H1 (cell line): ENCODE results near the gene SLK. TPM values are rescaled to one million over a fixed set of nuclear protein-coding genes. Genes with fewer than 3 reads are reported as not detected.

Experiments
- CTCF ChIA-PET: fragments of 300-600 bp; sonication (Branson Sonifier 250); formaldehyde crosslinking; loops from one replicate; lab custom pipeline; 2021; ENCODE audit not compliant: partially characterized antibody; lab: Charles Lee
- POLR2A ChIA-PET: fragments of 300-600 bp; sonication (Branson Sonifier 250); formaldehyde crosslinking; loops from one replicate; lab custom pipeline; 2021; ENCODE audit warnings: inconsistent platforms; ENCODE audit not compliant: partially characterized antibody; lab: Charles Lee
- DNase-seq, 2 experiments: peaks; one replicate each; pipeline versions ENCODE4 v3.0.0 to v3.0.0-alpha.2; 2010 to 2022; ENCODE audit warnings: low spot score in 2 of 2, low read depth in 1 of 2, mixed read lengths in 1 of 2
- FAIRE-seq: peaks from 2 replicates; lab custom pipeline; 2011; peaks lifted over from hg19 to GRCh38; lab: Jason Lieb, UNC
- H2AFZ ChIP-seq: 2 replicates; pipeline ENCODE4 v1.8.1; 2012; ENCODE audit warnings: low read length, inconsistent platforms
- H2AK5ac ChIP-seq: 2 replicates; pipeline ENCODE4 v1.6.1; 2013; ENCODE audit warnings: low read depth, low read length
- H2BK120ac ChIP-seq: replicated peaks from 2 replicates; pipeline ENCODE3; 2013; ENCODE audit warnings: low read depth, low read length, inconsistent platforms
- H2BK12ac ChIP-seq: 2 replicates; pipeline ENCODE4 v1.6.1; 2013; ENCODE audit warnings: low read depth, low read length
- H2BK15ac ChIP-seq: 2 replicates; pipeline ENCODE4 v1.6.1; 2013; ENCODE audit warnings: low read length
- H2BK20ac ChIP-seq: 2 replicates; pipeline ENCODE4 v1.6.1; 2013; ENCODE audit warnings: low read length
- H2BK5ac ChIP-seq: 2 replicates; pipeline ENCODE4 v1.6.1; 2013; ENCODE audit warnings: low read depth, low read length
- H3K14ac ChIP-seq: 2 replicates; pipeline ENCODE4 v1.6.1; 2013; ENCODE audit warnings: inconsistent platforms; ENCODE audit not compliant: insufficient read length
- H3K18ac ChIP-seq: 2 replicates; pipeline ENCODE4 v1.6.1; 2013; ENCODE audit warnings: low read length; ENCODE audit errors: extremely low read depth
- H3K23ac ChIP-seq: 2 replicates; pipeline ENCODE4 v1.6.1; 2013; ENCODE audit warnings: inconsistent platforms; ENCODE audit not compliant: insufficient read length
- H3K23me2 ChIP-seq: 2 replicates; pipeline ENCODE4 v1.6.1; 2013; ENCODE audit warnings: low read depth, low read length
- H3K27ac ChIP-seq: 2 replicates; pipeline ENCODE4 v1.6.1; 2011; ENCODE audit warnings: low read depth, low read length, inconsistent platforms
- H3K27me3 ChIP-seq, 4 experiments: replicated peaks in 1 of 4; 1 replicate in 1 of 4; 2 replicates in 3 of 4; pipeline versions ENCODE4 v1.6.1 to v1.8.1; 2011 to 2013; ENCODE audit warnings: low read length in 3 of 4, mild to moderate bottlenecking in 3 of 4, inconsistent platforms in 2 of 4, mixed read lengths in 2 of 4, moderate library complexity in 1 of 4; ENCODE audit not compliant: control insufficient read depth in 3 of 4, insufficient read depth in 3 of 4; ENCODE audit errors: extremely low read depth in 1 of 4
- H3K36me3 ChIP-seq, 4 experiments: 2 replicates each; pipeline versions ENCODE4 v1.6.1 to v1.8.1; 2011 to 2013; ENCODE audit warnings: mild to moderate bottlenecking in 4 of 4, low read length in 3 of 4, moderate library complexity in 2 of 4, control low read depth in 1 of 4, inconsistent platforms in 1 of 4; ENCODE audit not compliant: insufficient read depth in 4 of 4, control insufficient read depth in 2 of 4
- H3K4ac ChIP-seq: replicated peaks from 2 replicates; pipeline ENCODE3; 2013; ENCODE audit warnings: low read length, low read depth, mixed read lengths, inconsistent platforms; ENCODE audit not compliant: insufficient read length
- H3K4me1 ChIP-seq, 4 experiments: replicated peaks in 1 of 4; 1 replicate in 1 of 4; 2 replicates in 3 of 4; pipeline versions ENCODE4 v1.6.1 to v1.8.1; 2011 to 2013; ENCODE audit warnings: low read length in 3 of 4, inconsistent platforms in 2 of 4, mixed read lengths in 1 of 4; ENCODE audit not compliant: insufficient read depth in 4 of 4, control insufficient read depth in 3 of 4
- H3K4me2 ChIP-seq, 2 experiments: 2 replicates each; pipeline versions ENCODE4 v1.6.1 to v1.8.1; 2011 to 2013; ENCODE audit warnings: low read depth in 2 of 2, low read length in 2 of 2, control low read depth in 1 of 2, inconsistent platforms in 1 of 2, mild to moderate bottlenecking in 1 of 2; ENCODE audit not compliant: insufficient read depth in 1 of 2
- H3K4me3 ChIP-seq, 4 experiments: fragments of 200-600, 300-600 bp in 1 of 4; sonication (generic), shearing (Covaris generic), sonication (Bioruptor Twin) in 1 of 4; 2 replicates each; pipeline versions ENCODE4 v1.5.1 to v1.8.1; 2011 to 2016; ENCODE audit warnings: low read length in 4 of 4, low read depth in 3 of 4, control low read depth in 2 of 4, inconsistent platforms in 2 of 4, mild to moderate bottlenecking in 2 of 4, mixed read lengths in 1 of 4, moderate library complexity in 1 of 4; ENCODE audit not compliant: insufficient read depth in 2 of 4; ENCODE audit errors: extremely low read depth in 1 of 4
- H3K56ac ChIP-seq: replicated peaks from 2 replicates; pipeline ENCODE3; 2013; ENCODE audit warnings: low read depth, mild to moderate bottlenecking, mixed read lengths, low read length, inconsistent platforms; ENCODE audit not compliant: insufficient read length
- H3K79me1 ChIP-seq: 2 replicates; pipeline ENCODE4 v1.6.1; 2013; ENCODE audit warnings: low read depth, low read length, control low read depth
- H3K79me2 ChIP-seq, 2 experiments: 2 replicates each; pipeline versions ENCODE4 v1.6.1 to v1.8.1; 2012 to 2013; ENCODE audit warnings: low read length in 2 of 2, mild to moderate bottlenecking in 2 of 2, inconsistent platforms in 1 of 2; ENCODE audit not compliant: insufficient read depth in 2 of 2, control insufficient read depth in 1 of 2
- H3K9ac ChIP-seq, 4 experiments: replicated peaks in 1 of 4; 1 replicate in 1 of 4; 2 replicates in 3 of 4; pipeline versions ENCODE4 v1.6.1 to v1.8.1; 2011 to 2013; ENCODE audit warnings: low read depth in 3 of 4, low read length in 3 of 4, control low read depth in 2 of 4, mild to moderate bottlenecking in 2 of 4, moderate library complexity in 2 of 4, inconsistent platforms in 1 of 4; ENCODE audit errors: extremely low read depth in 1 of 4
- H3K9me3 ChIP-seq, 2 experiments: 2 replicates each; pipeline versions ENCODE4 v1.6.1 to v1.8.1; 2012 to 2013; ENCODE audit warnings: mild to moderate bottlenecking in 2 of 2, moderate library complexity in 2 of 2, control low read depth in 1 of 2, inconsistent platforms in 1 of 2, low read depth in 1 of 2, low read length in 1 of 2, mixed read lengths in 1 of 2; ENCODE audit not compliant: insufficient read depth in 2 of 2
- H4K20me1 ChIP-seq, 2 experiments: replicated peaks in 1 of 2; 2 replicates each; pipeline versions ENCODE3 to v1.8.1; 2011 to 2013; ENCODE audit warnings: inconsistent platforms in 2 of 2, low read length in 2 of 2, mild to moderate bottlenecking in 1 of 2; ENCODE audit not compliant: insufficient read depth in 2 of 2, control insufficient read depth in 1 of 2
- H4K5ac ChIP-seq: 2 replicates; pipeline ENCODE4 v1.6.1; 2013; ENCODE audit warnings: low read length, low read depth, mixed read lengths, inconsistent platforms; ENCODE audit not compliant: insufficient read length
- H4K8ac ChIP-seq: 2 replicates; pipeline ENCODE4 v1.8.0; 2013; ENCODE audit warnings: mild to moderate bottlenecking, moderate library complexity, low read length, inconsistent platforms; ENCODE audit not compliant: insufficient read depth; ENCODE audit errors: extremely low read depth
- H4K91ac ChIP-seq: replicated peaks from 2 replicates; pipeline ENCODE3; 2013; ENCODE audit warnings: low read length, mixed read lengths, inconsistent platforms; ENCODE audit not compliant: insufficient read length
- WGBS, 2 experiments: shearing (Covaris generic) in 1 of 2; methylation state at CpG; one replicate each; pipeline versions ENCODE4 v1.1.6 to v1.1.7; 2013 to 2015; ENCODE audit warnings: low lambda C conversion rate in 2 of 2, mixed read lengths in 2 of 2, inconsistent platforms in 1 of 2, low coverage in 1 of 2, missing lambda C conversion rate in 1 of 2; ENCODE audit not compliant: insufficient replicate concordance in 2 of 2, insufficient coverage in 1 of 2, insufficient read length in 1 of 2; ENCODE audit errors: extremely low coverage in 1 of 2, missing lambda C conversion rate in 1 of 2; 5-methylcytosine and 5-hydroxymethylcytosine counted together
- polyA plus RNA-seq, 7 experiments: library from polyadenylated mRNA; depleted of rRNA in 3 of 7; stranded (reverse) in 5 of 7; unstranded in 2 of 7; fragments of >200 nt in 5 of 7; fragments of 200-250 nt in 2 of 7; gene quantifications; 1 replicate in 5 of 7; 2 replicates in 1 of 7; 4 replicates in 1 of 7; pipeline versions ENCODE4 v1.2.1 to v1.2.3, GENCODE V29; 2011 to 2013; ENCODE audit warnings: missing spikeins in 2 of 7, mixed read lengths in 2 of 7
- total RNA-seq: library from RNA; stranded (reverse); fragmentation: NEBNext Ultra II Directional; extraction: Animal tissue kit (Norgen Biotek cat#: 25700); gene quantifications from 2 replicates; pipeline ENCODE4 v1.2.1, GENCODE V29; 2021

The SLK gene
- total and polyA plus RNA-seq, 2 of the 8 experiments (the other 6 are each of a cell fraction or from before 2014, with no cell fraction given): 2.7 to 18.3 TPM

- Histone ChIP-seq H2BK12ac (peak overlapping the region; percentile 72; the same call in 1 of the 2 replicates), H3K4me1 (peaks cover 0 to 5% (median 4%) of the 10 kb centered on the region in 4 experiments; a peak in 3 of 7 replicates), H3K27ac (no peak overlapping the region), H3K36me3 (no peaks in the 10 kb centered on the region), H2BK20ac (no peak overlapping the region), H4K8ac (no peak overlapping the region), H3K79me1 (no peaks in the 10 kb centered on the region), H2BK5ac (no peak overlapping the region), H3K56ac (no peak overlapping the region), H3K14ac (no peak overlapping the region), H3K4ac (no peak overlapping the region), H4K20me1 (no peaks in the 10 kb centered on the region), H2AFZ (no peak overlapping the region; the same call in 1 of the 2 replicates), H2BK120ac (no peak overlapping the region), H3K23me2 (no peaks in the 10 kb centered on the region), H4K5ac (no peak overlapping the region), H3K4me2 (no peak overlapping the region), H3K9ac (no peak overlapping the region), H3K18ac (no peak overlapping the region), H4K91ac (no peak overlapping the region), H3K27me3 (no peaks in the 10 kb centered on the region), H3K23ac (no peak overlapping the region), H3K79me2 (no peaks in the 10 kb centered on the region), H2AK5ac (no peak overlapping the region), H3K9me3 (no peaks in the 10 kb centered on the region), H2BK15ac (no peak overlapping the region), H3K4me3 (no peak overlapping the region)
- WGBS, 2 experiments: 85% methylated on average over 6 of the region's 6 CpGs; no CpG with 5 or more reads in 1 of the 2 experiments
- POLR2A ChIA-PET: no interaction called here
- FAIRE-seq (peak; percentile 45), DNase-seq (no peak)
- CTCF ChIA-PET: interaction anchor here (0.8 to 2.5 kb wide), 5 partner anchors 8 to 216 kb away, joined by 3 to 8 read pairs (median 5); no protein-coding TSS in a partner anchor
Measured at GRCh38 chr10:103928784-103929183, 38.2 kb upstream of the SLK start.
